Aorta (tissue), 5 donors: ENCODE data around the gene SFT2D1. TPM values are rescaled to one million over a fixed set of nuclear protein-coding genes. Genes with fewer than 3 reads are reported as not detected.
A peak's percentile ranks its signal among the peaks of the same experiment; 100 is the strongest.

Experiments
- ATAC-seq: fragments of 200-7000 bp; cut with Tn5 transposase; one replicate; pipeline ENCODE4 v1.9.1; 2022; ENCODE audit warnings: moderate library complexity; ENCODE audit not compliant: low FRiP score
- DNase-seq, 2 donors: peaks; one replicate each; pipeline ENCODE4 v3.0.0-alpha.2; 2020
- H3K27ac ChIP-seq, 2 donors: one replicate each; pipeline ENCODE4 v1.5.1; 2013; ENCODE audit warnings: low read length in 2 of 2, mild to moderate bottlenecking in 2 of 2, moderate library complexity in 2 of 2, control low read depth in 1 of 2, inconsistent platforms in 1 of 2, low read depth in 1 of 2
- H3K27me3 ChIP-seq, 2 donors: one replicate each; pipeline ENCODE4 v1.6.1; 2013; ENCODE audit warnings: control low read depth in 1 of 2, low read length in 1 of 2, mild to moderate bottlenecking in 1 of 2, moderate library complexity in 1 of 2; ENCODE audit not compliant: insufficient read depth in 2 of 2, control insufficient read depth in 1 of 2
- H3K36me3 ChIP-seq, 2 donors: one replicate each; pipeline ENCODE4 v1.6.1; 2013; ENCODE audit warnings: control low read depth in 1 of 2, low read length in 1 of 2, mild to moderate bottlenecking in 1 of 2; ENCODE audit not compliant: insufficient read depth in 2 of 2, control insufficient read depth in 1 of 2
- H3K4me1 ChIP-seq, 2 donors: one replicate each; pipeline ENCODE4 v1.6.1; 2013; ENCODE audit warnings: low read length in 2 of 2, control low read depth in 1 of 2, mild to moderate bottlenecking in 1 of 2, moderate library complexity in 1 of 2; ENCODE audit not compliant: insufficient read depth in 2 of 2, control insufficient read depth in 1 of 2
- H3K4me3 ChIP-seq, 2 donors: one replicate each; pipeline ENCODE4 v1.5.1; 2013; ENCODE audit warnings: low read length in 2 of 2, control low read depth in 1 of 2, mild to moderate bottlenecking in 1 of 2
- H3K9me3 ChIP-seq: one replicate; pipeline ENCODE4 v1.6.1; 2013; ENCODE audit warnings: mild to moderate bottlenecking, low read length; ENCODE audit not compliant: control insufficient read depth
- WGBS, 2 donors: extraction: QIAGEN DNeasy Blood & Tissue Kit; methylation state at CpG; one replicate each; pipeline ENCODE4 v1.1.7; 2013; 5-methylcytosine and 5-hydroxymethylcytosine counted together
- intact Hi-C, 2 donors: fragments of 100-400 bp; cut with DNase I; formaldehyde crosslinking; loops; one replicate each; pipeline versions ENCODE4 v1.14.2 to v1.15.0; 2022
- polyA plus RNA-seq, 2 donors: library from polyadenylated mRNA; stranded (reverse); fragments of 200-250 nt; gene quantifications; one replicate each; pipeline ENCODE4 v1.2.3, GENCODE V29; 2013
- total RNA-seq, 2 donors: library from RNA; stranded (reverse); fragmentation: NEBNext Ultra II Directional; extraction: Animal tissue kit (Norgen Biotek cat#: 25700); gene quantifications; one replicate each; pipeline ENCODE4 v1.2.1, GENCODE V29; 2021
- donor health status: healthy with polysubstance abuse.
- donor health status: Bipolar disorder and iron deficiency.
- donor health status: DM: no; HTN: no; CAD: no.
- donor health status: DM: no; HTN: no; CAD: no.
- donor health status: DM: yes; HTN: yes; CAD: no.

Gene SFT2D1
- total and polyA plus RNA-seq, 4 donors = 36.5 to 53.5 (median 37.2) TPM

- no peaks in the 10 kb centered on the region for H3K36me3 ChIP-seq
- 93 to 95% methylated on average over 9 of the region's 9 CpGs for WGBS, 2 donors
- DNase-seq (no peak), ATAC-seq (no peak)
- H3K4me1 ChIP-seq = no peaks in the 10 kb centered on the region
- H3K27ac ChIP-seq = no peak overlapping the region
- no peak overlapping the region for H3K4me3 ChIP-seq
- intact Hi-C loops = no loop called here
- H3K27me3 ChIP-seq = no peaks in the 10 kb centered on the region
- no peaks in the 10 kb centered on the region for H3K9me3 ChIP-seq
Measured at GRCh38 chr6:166309977-166310376, 32.4 kb downstream of the SFT2D1 start.

GRCh38 chr6:166308769-166309589, 33.4 kb downstream of the SFT2D1 start:
- H3K27ac ChIP-seq = no peak overlapping the region
- H3K4me1 ChIP-seq = no peaks in the 10 kb centered on the region
- intact Hi-C loops = no loop called here
- DNase-seq (no peak), ATAC-seq (no peak)
- no peaks in the 10 kb centered on the region for H3K36me3 ChIP-seq
- H3K27me3 ChIP-seq = peaks cover 0 to 1% of the 10 kb centered on the region in 2 donors
- no peaks in the 10 kb centered on the region for H3K9me3 ChIP-seq
- H3K4me3 ChIP-seq = no peak overlapping the region
- WGBS, 2 donors = 68 to 69% methylated on average over 11 of the region's 11 CpGs

GRCh38 chr6:166308033-166308768, 34.1 kb downstream of the SFT2D1 start, which contains the start of gene PRR18:
PRR18 (minus strand) TSS chr6:166308392; CDS start chr6:166308142, 250 bp downstream.
- peaks cover 0 to 1% of the 10 kb centered on the region in 2 donors for H3K27me3 ChIP-seq

GRCh38 chr6:166307082-166308032, 35.0 kb downstream of the SFT2D1 start:
- H3K27me3 ChIP-seq = peaks cover 0 to 1% of the 10 kb centered on the region in 2 donors
- DNase-seq (no peak), ATAC-seq (no peak)
- H3K4me1 ChIP-seq = no peaks in the 10 kb centered on the region
- H3K9me3 ChIP-seq = no peaks in the 10 kb centered on the region
- WGBS, 2 donors = 3 to 4% methylated on average over 91 to 115 of the region's 115 CpGs
- no peak overlapping the region for H3K27ac ChIP-seq
- intact Hi-C loops = no loop called here
- H3K4me3 ChIP-seq = peak overlapping the region; percentile 51 to 54
- no peaks in the 10 kb centered on the region for H3K36me3 ChIP-seq

More at GRCh38 chr6:166308033-166308768, 34.1 kb downstream of the SFT2D1 start, which contains the start of gene PRR18:
- Histone ChIP-seq H3K36me3 (no peaks in the 10 kb centered on the region), H3K4me1 (no peaks in the 10 kb centered on the region), H3K4me3 (peak within 1 kb of the TSS; percentile 51 to 54), H3K9me3 (no peaks in the 10 kb centered on the region), H3K27ac (no peak within 1 kb of the TSS)
- intact Hi-C loops = no loop called here
- DNase-seq (no peak), ATAC-seq (peak; percentile 45)
- WGBS, 2 donors = 1 to 2% methylated on average over 50 to 74 of the region's 74 CpGs

- DNase-seq (no peak), ATAC-seq (no peak)
- H3K27ac ChIP-seq = no peak overlapping the region
- intact Hi-C loops = no loop called here
- no peaks in the 10 kb centered on the region for H3K36me3 ChIP-seq
- H3K27me3 ChIP-seq = peaks cover 0 to 1% of the 10 kb centered on the region in 2 donors
- H3K4me1 ChIP-seq = no peaks in the 10 kb centered on the region
- H3K9me3 ChIP-seq = no peaks in the 10 kb centered on the region
- 61 to 65% methylated on average over 34 of the region's 34 CpGs for WGBS, 2 donors
- no peak overlapping the region for H3K4me3 ChIP-seq
Measured at GRCh38 chr6:166306378-166307081, 35.8 kb downstream of the SFT2D1 start.

GRCh38 chr6:166305562-166306117, 36.7 kb downstream of the SFT2D1 start:
- Histone ChIP-seq H3K4me3 (no peak overlapping the region), H3K9me3 (no peaks in the 10 kb centered on the region), H3K36me3 (no peaks in the 10 kb centered on the region), H3K27me3 (peaks cover 0 to 1% of the 10 kb centered on the region in 2 donors), H3K27ac (no peak overlapping the region), H3K4me1 (no peaks in the 10 kb centered on the region)
- DNase-seq (no peak), ATAC-seq (no peak)
- WGBS, 2 donors = 81 to 84% methylated on average over 10 of the region's 10 CpGs
- intact Hi-C loops = no loop called here

GRCh38 chr6:166304106-166304505, 38.2 kb downstream of the SFT2D1 start:
- intact Hi-C loops = no loop called here
- Histone ChIP-seq H3K4me1 (no peaks in the 10 kb centered on the region), H3K4me3 (no peak overlapping the region), H3K27me3 (peaks cover 0 to 1% of the 10 kb centered on the region in 2 donors), H3K36me3 (no peaks in the 10 kb centered on the region), H3K27ac (no peak overlapping the region), H3K9me3 (no peaks in the 10 kb centered on the region)
- no peak for DNase-seq
- WGBS, 2 donors = 80 to 83% methylated on average over 3 of the region's 3 CpGs
- ATAC-seq = no peak
